ENCODE measurements around the gene CEBPZOS.
"Not testable (repeated sequence)": the region's sequence is repeated elsewhere in the genome, so short reads cannot be mapped to it uniquely, and the experiment has no call there.

CEBPZOS gene

DNA sequence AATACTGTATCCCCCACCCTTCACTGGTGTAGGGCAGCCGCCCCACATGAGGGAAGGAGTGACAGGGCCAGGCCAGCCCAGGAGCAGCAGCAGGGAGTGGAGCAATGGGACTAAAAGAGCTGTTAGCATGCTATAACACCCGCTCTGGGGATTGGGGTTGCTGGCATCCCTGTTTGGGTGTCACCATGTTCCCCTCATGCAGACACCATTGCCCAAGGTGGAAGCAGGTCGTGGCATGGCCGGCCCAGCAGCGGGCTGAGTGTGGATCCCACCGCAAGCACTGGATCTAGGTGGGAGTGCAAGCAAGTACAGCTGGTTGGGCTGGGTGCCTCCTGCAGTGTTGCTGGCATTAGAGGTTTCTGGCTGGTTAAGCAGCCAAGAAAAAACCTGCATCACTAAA lies 4.5 kb upstream of the CEBPZOS start:
- no peak for DNase-seq

DNA sequence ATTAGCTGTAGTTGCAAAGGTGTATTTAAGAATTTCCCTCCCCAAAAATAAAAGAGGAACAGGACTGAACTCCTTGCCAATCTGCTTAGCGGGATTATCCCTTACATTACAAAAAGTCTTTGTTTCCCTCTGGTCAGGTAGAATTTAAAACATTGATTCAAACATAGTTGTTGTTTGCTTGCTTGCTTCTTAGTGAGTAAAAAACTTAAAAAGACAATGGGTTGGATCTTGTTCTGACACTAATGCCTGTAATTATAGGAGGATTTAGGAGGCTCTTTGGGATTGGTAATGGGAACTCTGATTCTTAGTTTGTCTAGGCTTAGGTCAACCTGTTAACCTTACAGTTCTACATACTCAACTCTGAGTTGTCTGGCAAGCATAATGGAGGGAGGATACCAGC lies 3.7 kb upstream of the CEBPZOS start:
- DNase-seq = no peak

- DNase-seq = not testable (repeated sequence)
These were observed 405 bp upstream of the CEBPZOS start for GRCh38 chr2:37195862-37196319.

GRCh38 chr2:37198681-37199065 lies 2.4 kb downstream of the CEBPZOS start:
- DNase-seq = no peak

- DNase-seq = no peak
These were observed 4.9 kb downstream of the CEBPZOS start for GRCh38 chr2:37201208-37201607.

- no peak for DNase-seq
These were observed 5.5 kb downstream of the CEBPZOS start for GRCh38 chr2:37201766-37202165.

GRCh38 chr2:37203708-37204107 lies 7.4 kb downstream of the CEBPZOS start:
- DNase-seq = no peak

GRCh38 chr2:37205071-37205661 lies 8.9 kb downstream of the CEBPZOS start:
- DNase-seq = not testable (repeated sequence)

- DNase-seq = no peak
These were observed 9.5 kb downstream of the CEBPZOS start for GRCh38 chr2:37205689-37206341.

- not testable (repeated sequence) for DNase-seq
These were observed 10.5 kb downstream of the CEBPZOS start for GRCh38 chr2:37206760-37207159.

DNA sequence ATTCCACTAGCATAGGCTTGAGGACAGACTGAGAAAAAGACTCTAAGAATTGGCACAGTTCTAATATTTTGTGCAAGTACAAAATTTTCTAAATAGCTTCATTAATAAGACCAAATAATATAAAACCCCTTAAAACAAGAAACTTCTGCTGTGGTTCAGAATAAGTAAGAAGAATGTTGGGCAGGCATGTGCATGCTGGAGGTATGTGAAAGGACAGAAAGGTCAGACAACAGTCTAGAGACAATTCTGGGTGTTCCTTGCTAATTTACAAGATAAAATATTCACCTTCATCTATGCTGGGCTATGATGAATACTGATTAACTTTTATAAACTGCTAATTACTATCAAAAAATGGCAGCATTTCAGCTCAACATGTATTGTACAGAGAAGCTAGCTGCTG lies 14.9 kb downstream of the CEBPZOS start:
- DNase-seq = no peak

DNA sequence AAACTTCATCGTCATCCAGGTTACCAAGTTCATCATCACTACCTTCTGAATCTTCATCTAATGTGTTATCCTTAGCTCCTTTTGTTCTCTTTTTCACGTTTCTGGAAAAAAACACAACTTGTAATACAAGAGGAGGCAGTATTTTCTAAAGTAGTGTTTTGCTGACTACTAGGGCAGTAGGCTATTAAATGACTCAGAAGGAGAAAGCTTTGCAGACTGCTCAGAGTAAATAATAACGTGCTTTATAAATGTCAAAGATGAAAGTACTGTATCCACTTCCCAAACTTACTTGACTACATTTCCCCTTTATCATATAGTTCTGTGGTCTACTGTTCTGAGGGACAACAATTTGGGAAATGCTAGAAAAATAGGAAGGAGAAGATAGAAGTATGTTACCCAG lies 15.6 kb downstream of the CEBPZOS start:
- DNase-seq = no peak

DNA sequence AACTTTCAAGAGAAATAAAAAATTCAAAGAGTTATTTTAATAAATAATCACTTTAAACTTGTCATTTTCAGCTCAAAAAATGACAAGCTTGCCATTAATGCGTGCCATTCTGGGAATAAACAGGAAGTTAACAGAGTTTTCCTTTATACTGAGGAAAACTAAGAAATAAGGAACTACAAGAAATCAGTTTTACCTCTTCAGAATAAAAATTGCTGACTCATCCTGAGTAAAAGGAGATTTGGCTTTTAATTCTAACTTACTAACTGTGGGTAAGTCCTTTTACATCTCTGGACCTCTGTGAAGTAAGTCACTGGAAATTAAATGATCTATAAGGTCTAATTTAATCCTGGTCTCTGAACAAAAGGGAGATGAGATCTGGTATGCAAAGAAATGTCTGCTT lies 19.0 kb downstream of the CEBPZOS start:
- no peak for DNase-seq

DNA sequence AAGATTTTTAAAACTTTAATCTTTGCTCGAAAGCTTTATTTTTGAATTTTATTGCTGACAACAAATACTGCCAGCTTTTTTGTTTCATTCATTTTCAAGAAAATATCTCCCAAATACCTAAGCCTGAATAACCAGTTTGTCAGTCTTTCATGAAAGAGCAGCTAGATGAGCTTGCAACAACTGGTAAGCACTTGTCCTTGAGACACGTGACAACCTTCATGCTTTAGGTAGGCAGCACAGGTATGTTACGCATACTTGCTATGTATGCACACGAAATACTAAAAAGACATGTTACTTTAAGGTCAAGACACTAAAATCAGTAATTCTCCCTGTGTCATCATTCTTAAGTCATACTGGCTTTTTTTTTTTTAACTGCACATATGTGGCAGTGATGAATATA lies 22.8 kb downstream of the CEBPZOS start:
- DNase-seq = no peak

- no peak for DNase-seq
These were observed 26.8 kb downstream of the CEBPZOS start for GRCh38 chr2:37223131-37223530.

DNA sequence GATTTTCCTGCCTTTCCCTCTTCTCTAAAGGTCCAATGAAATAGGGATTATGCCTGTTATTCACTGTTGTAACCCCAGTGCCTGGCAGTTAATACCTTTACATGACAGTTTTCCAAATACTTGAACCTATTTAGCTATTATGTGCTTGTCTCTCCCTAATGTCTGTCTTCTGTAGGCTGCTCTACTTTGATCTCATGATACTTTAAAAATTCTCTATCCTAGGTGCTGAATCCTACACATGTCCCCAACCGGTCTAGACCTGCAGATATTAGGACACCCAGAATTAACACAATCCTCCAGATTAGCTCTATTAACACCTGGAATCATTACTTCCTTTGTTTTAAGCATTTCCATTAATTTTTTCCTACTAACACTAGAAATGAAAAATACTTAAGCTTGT lies 27.8 kb downstream of the CEBPZOS start:
- DNase-seq = no peak

DNA sequence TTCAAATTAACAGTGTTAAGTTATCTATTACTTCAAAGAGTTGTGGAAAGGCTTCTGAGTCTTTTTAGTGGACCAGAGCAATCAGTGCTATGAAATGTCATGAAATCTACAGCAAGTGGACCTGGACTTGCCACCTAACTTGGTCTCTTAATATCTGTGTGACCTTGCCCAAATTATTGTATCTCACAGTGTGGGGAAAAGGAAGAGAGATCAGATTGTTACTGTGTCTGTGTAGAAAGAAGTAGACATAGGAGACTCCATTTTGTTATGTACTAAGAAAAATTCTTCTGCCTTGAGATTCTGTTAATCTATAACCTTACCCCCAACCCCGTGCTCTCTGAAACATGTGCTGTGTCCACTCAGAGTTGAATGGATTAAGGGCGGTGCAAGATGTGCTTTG lies 28.8 kb downstream of the CEBPZOS start:
- not testable (repeated sequence) for DNase-seq

DNA sequence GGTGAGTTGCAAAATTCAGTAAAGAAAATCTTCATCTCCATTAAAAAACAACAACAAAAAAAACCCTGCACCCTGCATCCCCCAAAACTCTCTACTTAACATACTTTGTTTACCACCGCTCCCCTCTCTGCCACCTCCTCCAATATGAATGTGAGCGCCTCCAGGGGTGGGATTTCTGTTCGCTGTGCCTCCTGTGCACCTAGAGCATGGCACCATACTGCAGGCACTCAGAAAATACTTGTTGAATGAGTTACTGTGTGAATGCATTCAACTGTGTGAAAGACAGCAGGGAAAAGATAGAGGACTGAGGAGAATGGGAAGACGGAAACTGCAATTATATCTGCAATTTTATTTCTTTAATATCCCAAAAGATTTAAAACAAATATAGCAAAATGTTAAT lies 30.6 kb downstream of the CEBPZOS start:
- no peak for DNase-seq

DNA sequence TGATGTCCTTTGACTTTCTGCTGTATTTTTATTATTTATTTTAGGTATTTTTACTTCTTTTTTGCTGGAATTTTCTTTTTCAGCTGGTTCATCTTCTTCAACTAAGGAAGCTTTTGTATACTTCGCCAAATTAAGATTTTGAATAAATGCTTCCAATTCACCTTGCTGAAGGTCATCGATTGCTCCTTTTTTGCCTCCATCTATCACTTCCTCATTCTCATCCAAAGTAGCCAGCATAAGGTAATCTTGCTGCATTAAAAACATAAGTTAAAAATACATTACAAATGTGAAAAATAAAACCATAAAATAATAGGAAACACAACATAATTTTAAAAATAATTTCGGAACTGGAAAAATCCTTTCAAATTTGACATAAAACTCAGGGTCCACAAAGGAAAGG lies 32.5 kb downstream of the CEBPZOS start:
- DNase-seq = no peak

DNA sequence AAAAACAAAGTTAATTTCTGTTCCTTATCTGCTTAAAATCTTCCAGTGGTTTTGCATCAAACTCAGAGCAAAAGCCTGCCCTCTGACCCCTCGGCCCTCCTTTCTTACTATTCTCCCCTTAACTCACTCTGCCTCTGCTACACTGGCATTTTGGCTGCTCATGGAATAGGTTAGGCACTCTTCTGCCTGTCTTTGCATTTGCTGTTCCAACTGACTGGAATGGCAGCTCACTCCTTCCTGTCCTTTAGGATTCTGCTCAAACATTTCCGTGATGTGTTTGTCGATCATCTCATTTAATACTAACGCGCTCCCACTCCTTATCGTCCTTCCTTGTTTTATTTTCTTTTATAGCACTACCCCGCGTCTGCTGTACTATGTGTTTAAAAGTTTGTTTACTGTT lies 34.3 kb downstream of the CEBPZOS start:
- no peak for DNase-seq

- peak; percentile 83 for DNase-seq
These were observed 35.2 kb downstream of the CEBPZOS start, which contains the start of the genes CEBPZ and NDUFAF7 for GRCh38 chr2:37231241-37232130. Gene CEBPZ, minus strand, starts transcription at chr2:37231596. Its CDS starts 29 bp downstream, at chr2:37231567. Gene NDUFAF7, plus strand, starts transcription at chr2:37231658. Its CDS starts 48 bp downstream, at chr2:37231706.

- peak; percentile 4 for DNase-seq
These were observed 36.0 kb downstream of the CEBPZOS start for GRCh38 chr2:37232131-37232933.

DNA sequence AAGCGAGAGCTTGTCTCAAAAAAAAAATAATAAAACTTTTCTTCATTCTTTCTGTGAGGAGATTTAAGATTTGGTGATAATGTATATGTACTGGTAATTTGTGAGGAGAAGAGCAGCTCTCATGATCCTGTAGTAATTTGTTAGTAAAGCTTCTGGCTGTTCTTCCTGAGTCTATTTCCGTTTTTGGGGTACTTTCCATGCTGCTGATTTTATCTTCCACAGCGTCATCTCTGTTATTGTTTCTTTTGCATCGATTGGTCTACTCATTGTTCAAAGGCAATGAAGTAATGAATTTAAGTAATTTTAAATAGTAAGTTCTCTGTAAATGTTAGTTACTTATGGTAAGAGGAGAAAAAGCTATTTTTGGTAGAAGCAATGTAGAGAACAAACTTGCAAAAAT lies 47.1 kb downstream of the CEBPZOS start:
- no peak for DNase-seq

Measured in activated CD4-positive, alpha-beta T cell treated with anti-CD3 and anti-CD28 coated beads, Interleukin-2, amount 50 U/mL, for 1 hour (primary cell).